UCSD-AML1 (cell line): ENCODE results near the gene HDGFL3.

Experiments
- DNase-seq: peaks from one replicate; lab custom pipeline; 2025; ENCODE audit not compliant: unreplicated experiment; lab: John Stamatoyannopoulos, UW

HDGFL3 gene

DNA sequence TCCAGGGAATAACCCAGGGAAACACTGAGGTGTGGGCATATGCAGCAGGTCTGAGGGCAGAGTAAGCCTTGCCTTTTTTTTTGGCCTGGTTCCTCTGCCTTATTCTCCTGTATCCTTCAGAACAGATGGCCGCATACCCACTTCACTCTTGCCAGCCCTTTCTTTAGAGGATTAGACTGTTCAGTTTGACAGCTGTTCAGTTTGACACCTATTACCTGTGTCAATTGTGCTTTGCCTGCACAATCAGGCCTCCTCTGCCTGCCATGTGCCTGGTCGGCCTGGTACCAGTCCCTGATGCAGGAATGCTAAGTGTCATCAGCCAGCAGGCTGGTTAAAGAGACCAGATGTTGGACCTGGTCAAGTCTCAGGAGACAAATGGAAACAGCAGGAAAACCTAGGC, 77.8 kb downstream of the HDGFL3 start:
- no peak for DNase-seq

DNA sequence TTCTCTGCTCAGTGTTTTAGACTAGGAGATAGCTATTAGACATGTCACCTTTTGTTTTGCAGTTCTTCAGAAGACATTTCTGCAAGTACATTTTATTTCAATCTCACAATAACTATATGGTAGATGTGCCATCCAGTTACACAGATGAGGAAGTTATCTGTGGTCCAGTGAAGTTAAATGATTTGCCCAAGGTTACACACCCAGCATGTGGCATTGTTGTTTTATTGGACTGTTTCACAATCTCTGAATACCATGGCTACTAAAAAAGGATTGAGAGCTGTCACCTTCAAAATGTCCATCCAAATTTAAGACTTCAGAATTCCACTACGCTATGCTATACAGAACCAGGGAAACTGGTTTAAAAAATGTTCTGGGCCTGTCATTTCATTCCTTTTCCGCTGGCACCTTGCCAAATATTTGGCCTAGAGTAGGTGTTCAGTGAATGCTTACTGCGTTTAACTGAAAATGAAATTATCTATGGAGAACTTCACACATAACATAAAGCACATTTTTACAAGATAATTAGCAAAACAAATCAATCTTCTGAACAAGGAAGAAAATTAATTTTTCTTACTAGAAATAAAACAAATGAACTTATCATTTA, 80.0 kb downstream of the HDGFL3 start:
- DNase-seq, result no peak

DNA sequence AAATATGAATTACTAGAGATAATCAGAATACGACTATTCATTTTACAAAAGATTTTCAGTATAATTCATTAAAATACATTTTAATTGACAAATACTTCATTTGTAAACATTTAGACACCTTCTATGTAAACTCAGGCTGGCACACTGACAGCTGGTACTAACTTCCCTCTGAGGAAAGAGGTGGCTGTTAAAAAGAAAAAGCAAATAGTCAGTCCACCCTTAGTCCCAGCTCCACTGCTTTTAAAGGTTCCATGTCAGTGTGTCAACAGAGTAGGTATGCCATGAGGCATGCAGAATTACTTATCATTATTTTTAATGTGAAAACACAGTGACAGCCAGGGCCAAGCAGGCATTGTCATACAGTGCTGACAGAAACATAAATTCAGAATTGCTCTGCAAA, 84.1 kb downstream of the HDGFL3 start:
- DNase-seq, result no peak

DNA sequence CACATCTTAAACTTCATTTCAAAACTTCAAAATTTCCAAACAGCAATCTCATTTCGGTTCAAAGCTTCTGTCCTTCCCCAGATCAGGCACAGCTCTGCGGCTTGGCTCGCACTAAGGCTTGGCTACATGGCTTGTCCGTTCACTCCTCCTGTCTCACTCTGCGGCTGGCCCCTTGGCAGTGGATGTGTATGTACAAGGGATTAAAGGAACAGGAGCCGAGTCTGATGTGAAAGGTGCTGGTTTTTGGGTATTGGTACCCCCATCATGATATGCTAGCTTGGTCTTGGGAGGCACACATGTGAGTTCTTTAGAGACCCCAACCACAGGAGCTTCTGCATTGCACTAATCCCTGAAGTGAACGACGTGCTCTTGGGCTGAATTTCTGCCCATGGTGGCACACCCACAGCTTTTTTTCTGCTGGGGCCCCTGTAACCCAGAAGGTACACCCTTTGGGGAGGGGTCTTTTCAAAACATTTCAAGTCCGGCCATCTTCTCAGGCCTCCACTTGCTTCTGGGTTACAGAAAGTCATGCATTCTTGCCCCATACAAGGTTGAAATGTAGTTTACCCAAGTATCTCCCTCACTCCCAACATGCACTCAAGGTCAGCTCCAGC, 87.5 kb downstream of the HDGFL3 start:
- DNase-seq, result no peak

DNA sequence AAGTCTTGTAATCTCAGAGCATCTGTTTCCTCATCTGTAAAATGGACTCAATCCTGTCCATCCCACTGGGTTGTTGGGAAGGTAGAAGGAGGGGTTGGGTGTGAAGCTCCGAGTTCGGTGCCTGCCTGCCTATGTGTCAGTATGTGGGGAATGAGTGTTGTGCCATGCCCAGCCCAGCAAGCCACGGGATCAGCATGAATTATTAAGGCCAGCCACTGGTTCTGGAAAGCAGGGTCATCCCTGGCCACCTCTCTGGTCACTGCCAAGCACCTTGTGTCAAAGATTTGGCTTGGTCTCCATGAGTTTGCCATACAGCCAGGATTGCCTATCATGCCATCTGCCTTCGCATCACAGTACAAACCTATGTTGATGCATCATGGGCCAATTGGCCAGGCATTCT, 88.7 kb downstream of the HDGFL3 start:
- DNase-seq, result no peak

DNA sequence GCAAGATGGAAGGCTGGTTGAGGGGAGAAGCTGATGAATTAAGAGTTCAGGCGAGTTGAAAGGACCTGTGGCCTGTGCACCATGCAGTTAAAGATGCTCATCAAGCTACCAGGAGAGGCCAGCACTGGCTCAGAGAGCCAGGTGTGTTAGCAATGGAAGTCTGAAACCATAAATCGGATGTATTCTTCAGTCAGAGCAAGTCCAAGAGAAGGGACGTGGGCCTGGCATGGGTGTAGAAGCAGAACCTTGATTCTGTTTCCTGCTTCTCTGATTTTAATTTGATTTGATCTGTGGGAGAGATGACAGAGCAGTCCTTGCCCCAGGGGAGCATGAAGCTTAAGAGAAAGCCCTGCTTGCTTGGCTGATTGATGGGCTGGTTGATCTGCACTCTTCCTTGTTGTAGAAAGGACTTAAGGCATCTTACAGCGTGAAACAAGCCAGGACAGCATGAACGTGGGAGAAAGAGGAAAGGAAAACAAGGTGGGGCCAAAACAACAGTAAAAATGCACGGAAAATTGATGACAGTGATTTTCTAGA, 89.3 kb downstream of the HDGFL3 start:
- no peak for DNase-seq

DNA sequence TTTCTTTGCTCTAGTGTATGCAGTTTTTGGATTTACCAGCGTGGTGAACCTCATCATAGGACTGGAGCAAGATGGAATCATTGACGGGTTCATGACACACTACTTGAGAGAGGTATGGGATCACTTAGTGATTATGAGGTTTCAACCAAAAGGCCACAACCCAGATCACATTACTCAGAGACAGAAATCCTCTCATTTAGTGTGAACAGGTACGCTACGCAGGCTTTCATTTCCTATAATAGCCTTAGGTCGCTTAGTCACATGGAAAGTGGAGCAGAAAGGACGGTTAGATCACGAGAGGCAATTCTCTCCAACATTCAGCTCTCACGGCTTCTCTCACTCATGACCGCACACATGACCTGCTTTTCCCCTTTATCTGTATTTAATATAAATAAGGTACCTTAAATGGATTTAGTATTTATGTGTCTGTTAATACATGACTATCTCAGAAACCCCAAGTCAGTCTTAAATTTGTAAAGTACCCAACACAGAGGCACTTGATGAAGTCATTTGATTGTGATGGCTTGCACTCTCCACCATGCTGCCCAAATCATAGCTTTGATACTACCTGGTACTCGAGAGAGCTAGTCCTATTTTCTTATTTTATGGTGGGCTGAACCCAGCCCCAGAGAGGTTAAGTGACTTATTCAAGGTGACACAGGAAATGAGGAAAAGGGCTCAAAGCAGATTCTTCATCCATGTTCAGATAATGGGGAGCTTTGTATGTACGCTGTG, 91.6 kb downstream of the HDGFL3 start:
- no peak for DNase-seq

DNA sequence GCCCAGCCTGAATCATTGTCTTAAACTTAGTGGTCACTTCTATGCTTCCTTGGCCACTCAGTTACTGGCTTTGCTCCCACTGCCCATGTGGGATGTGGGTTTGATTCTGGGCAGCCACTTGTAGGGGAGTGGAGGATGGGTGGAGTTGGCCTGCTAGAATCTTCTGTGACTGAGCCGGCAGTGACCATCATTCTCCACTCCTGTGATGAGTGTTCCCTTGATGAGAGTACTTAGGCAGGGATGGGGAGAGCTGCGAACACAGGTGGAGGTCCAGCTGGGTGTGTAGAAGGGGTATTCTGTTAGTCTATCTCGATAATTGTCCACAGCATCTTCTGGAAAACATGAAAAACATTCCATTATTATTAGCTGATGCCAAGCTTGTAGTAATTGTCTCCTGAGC, 92.2 kb downstream of the HDGFL3 start:
- no peak for DNase-seq

DNA sequence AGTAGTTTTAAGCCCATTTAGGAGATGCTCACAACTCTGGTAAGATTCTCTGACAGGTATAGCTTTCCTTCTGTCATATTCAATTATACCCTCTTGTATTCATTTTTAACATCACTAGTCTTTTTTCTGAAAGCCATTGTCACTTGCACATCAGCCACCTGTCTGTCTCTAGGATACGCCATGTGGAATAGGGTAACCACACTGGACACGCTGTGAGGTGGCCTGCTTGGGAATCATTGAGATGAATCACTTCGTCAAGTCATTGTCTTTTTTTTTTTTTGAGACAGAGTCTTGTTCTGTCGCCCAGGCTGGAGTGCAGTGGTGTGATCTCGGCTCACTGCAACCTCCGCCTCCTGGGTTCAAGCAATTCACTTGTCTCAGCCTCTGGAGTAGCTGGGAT, 92.8 kb downstream of the HDGFL3 start:
- no peak for DNase-seq

DNA sequence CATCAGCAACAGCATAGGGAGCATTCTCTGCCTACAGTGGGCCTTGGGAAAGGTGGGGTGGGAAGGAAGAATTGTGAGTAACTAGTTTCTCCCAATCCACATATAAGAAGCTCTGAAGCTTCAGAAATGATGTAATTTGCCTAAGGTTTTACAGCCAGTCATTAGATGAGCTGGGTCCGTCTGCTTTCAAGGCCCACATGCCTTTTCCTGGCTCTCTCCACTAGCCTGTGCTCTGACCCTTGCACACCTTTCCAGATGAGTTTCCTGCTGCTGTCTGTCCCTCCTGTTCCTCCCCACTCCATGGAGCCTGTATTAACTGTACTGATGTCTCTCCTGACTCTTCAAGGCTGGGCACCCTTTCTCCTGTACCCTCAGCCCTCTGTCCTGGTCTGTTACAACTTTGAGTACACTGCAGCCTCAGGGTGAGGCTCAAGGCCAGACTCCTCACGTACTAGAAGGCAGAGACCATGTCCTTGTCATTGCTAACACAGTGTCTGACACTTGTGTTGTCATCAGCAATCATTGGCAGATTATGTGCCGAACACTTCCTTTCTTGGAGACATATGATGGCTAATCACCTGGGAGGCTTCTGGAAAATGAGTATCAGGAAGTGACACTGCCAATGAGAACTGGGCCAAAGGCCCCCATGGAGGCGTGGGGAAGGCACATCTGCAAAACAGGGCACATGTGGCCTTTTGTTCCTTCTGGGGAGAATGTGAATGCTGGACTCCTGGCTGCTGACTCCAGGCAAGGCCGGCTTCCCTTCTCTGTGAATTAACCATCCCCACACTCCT, 93.5 kb downstream of the HDGFL3 start:
- DNase-seq, result no peak

DNA sequence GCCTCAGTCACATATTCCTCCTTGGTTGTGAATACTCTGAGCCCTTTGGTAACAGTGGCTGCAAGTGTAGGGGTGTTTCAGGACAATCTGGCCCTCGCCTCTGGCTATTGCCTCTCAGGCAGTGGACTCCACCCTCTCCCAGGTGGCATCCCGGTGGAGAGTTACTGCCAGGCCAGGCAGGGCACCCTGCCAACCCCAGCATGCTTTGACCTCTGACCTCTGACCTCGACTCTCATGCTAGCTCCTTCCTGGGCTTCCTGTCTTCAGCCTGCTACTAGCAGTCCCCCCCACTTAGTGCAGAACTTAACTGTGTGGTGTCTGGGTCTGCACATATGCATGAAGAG, 94.7 kb downstream of the HDGFL3 start:
- DNase-seq, result no peak

DNA sequence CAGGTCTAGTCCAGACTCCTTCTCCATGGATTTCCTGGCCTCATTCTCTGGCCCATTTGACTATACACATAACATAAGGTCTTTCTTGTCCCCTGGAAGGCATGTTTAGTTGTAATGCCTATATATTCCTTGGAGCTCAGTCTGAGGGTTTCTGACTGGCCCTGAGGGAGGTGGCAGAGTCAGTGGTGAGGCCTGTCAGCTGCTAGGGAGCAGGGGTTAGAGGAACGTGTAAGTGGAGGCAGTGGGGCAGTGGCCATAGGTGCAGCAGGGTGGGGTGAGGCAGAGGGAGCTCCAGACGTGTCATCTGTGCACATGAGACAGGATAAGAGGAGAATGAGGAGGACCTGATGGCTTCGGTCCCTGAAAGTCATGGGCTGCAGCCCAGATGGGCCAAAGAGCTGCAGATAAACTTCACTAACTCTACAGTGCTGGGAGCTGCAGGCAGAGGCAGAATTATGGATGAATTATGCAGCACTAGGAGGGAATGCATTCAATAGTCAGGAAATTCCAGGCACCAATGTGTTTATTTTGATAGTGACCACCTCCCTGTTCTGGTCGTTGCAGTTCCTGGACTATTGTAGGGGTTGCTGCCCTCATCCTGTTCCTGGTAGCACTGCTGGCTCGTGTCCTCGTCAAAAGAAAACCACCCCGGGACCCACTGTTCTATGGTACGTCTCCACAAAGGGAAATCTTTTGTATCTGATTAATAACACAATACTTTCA, 95.2 kb downstream of the HDGFL3 start:
- DNase-seq, result no peak

DNA sequence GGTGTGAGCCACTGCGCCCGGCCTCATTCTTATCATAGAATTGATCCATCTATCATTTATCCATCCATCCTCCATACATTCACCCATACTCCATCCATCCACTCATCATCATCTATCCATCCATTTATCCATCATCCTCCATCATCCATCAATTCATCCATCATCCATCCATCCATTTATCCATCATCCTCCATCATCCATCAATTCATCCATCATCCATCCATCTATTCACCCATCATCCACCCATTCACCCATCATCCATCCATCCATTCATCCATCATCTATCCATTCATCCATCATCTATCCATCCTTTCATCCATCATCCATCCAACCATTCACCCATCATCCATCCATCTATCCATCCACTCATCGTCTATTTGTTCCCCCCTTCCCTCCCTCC, 96.5 kb downstream of the HDGFL3 start:
- no peak for DNase-seq

DNA sequence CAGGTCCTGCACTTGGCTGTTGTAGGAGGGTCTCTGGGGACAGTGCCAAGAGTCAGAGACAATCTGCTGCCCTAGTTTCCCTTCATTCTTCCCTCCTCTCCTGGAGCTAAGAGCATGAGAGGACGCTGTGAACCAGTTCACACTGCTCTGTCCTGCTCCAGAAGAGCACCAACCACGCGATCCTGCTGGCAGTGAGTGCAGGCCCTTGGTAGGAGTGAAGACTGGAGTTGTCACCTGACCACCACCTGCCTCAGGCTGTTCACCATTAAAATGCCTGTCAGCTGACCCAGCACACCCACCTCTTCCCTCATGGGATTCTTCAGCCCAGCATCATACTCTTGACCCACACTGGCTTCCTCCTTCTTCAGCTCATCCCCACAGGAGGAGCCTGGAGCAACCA, 97.2 kb downstream of the HDGFL3 start:
- no peak for DNase-seq

DNA sequence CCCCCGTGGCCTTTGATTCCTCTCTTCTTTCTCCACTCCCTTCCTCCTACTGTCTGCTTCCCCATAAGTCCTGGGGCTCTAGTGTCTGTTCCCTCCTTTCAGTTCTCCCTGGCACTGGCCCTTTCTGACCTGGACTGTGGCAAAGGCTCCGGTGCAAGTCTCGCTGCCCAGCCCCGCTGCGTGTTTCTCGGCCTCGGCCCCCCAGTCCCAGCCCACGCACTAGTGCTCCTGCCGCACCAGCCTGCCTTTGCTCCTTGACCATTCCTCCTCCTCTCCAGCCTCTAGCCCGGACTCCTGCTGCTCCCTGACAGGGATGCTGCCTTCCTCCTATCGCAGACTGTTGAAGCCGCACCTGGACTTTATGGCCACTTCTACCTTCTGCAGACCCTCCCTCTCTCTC, 98.1 kb downstream of the HDGFL3 start:
- DNase-seq, result no peak

DNA sequence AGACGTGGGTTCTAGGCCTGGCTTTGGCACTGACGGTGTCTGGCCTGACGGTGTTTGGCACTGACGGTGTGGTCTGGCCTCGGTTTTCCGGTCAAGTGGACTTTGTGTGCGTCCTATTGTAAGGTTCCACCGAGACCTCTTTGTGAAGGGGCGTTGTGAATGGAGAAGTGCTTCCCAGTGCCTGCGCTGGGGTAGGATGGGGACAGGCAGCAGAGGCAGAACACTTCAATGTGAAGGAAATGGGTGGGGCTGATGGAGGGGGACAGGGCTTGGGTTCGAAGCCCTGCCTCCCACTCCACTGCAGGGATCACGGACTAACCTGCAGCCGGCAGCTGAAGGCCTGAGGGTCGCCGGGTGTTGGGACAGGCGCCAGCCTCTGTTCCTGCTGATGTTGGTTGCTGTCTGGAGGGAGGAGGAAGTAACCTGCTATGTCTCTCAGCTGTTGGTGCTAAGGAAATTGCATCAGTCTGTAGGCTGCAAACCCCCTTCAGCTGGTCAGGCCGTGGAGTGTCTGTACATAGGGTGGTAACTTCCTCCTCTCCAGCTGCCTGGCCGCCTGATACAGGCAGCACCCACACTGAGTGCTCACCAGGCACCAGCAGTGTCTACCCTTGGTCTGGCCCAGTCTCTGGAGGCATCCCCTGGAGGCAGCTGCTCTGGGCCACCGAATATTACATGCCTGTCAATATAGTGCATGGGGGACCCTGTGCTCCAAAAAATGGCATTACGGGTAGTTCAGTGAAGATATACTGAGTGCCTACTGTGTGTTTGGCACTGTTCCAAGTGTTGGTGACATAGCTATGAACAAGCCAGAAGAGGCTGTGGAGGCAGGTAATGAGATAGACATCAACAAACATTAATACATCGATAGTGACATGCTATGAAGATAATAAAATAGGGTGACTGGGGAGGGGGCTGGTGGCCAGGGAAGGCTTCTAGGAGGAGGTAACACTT, 99.1 kb downstream of the HDGFL3 start:
- peak; percentile 84 for DNase-seq

DNA sequence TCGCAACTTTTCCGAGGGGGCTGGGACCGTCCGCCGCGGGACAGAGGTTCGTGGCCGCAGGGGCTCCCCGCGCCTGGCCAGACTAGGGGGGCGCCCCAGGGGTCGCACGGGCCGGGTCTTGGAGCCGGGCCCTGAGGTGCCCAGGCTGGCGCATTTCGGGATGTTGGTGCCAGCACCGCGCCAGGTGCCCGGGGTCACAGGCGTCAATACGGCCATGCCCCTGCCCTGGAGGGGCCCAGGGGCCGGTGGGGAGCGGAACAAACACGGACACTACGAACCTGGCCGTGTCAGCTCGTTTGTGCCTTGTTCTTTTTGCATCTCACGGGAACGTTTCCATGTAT, 99.8 kb downstream of the HDGFL3 start:
- peak; percentile 43 for DNase-seq

DNA sequence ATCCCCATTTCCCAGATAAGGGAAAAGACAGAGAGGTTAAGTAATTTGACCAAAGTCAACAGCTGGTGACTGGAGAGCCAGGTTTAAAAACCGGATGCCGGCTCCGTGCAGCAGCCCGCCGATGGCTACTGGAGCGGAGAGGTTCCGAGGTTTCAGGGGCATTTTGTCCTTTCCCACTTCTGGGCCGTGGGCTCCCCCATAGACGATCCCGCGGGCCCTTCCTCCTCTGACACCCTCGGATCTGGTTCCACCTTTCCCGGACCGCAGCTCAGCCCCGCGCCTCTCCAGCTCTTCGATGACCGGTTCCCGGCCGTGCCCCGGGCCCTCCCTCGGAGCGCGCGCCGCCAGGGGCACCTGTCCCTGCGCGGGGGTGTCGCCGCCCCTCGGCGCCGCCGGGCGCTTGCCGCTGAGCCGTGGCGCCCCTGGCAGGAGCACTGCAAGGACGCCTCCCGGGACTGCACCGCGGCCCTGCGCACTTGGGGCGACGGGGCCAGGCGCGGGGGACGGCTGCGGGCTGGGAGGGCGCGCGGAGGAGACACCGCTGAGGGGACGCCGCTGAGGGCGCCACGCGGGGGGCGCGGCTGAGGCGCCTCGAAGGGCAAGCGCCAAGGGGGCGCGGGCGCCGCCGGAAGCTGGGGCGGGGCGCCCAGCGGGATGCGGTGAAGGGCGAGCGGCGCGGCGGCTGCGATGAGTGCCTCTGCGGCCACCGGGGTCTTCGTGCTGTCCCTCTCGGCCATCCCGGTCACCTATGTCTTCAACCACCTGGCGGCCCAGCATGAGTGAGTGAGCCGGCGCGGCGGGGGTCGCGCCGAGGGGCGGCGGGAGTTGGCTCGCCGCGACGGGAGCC, 100.4 kb downstream of the HDGFL3 start, which contains the start of gene TM6SF1:
Gene TM6SF1 (plus strand): TSS at position 652 of the 847 bp plus-strand sequence. CDS start 36 bp downstream, at position 688.
- peak; percentile 62 for DNase-seq

DNA sequence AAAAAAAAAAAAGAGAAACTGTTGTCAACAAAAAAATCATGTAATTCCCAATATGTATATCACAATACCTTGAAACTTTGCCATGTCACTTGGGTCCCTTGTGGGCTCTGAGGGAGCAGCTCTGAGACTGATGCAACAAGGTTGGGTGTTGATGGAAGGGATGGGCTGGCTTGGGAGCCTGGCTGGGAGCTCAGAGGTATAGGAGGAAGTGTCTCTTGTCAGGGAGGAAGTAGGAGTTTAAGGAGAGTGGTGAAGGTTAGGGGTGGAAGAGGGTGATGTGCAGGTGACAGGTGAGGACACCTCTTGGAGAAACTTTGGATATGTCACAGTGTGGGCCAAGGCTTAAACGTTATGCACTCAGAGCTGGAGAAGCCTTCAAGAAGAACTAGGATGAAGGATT, 102.2 kb downstream of the HDGFL3 start:
- DNase-seq, result peak; percentile 19
